Keratinocyte (primary cell): ENCODE data around the gene FRMD4B. TPM values are rescaled to one million over a fixed set of nuclear protein-coding genes. Genes with fewer than 3 reads are reported as not detected.

Source experiments
- DNase-seq: peaks from one replicate; pipeline ENCODE4 v3.0.0-alpha.2; 2011; ENCODE audit warnings: low read depth, missing footprints, low spot score
- FAIRE-seq: peaks from 2 replicates; lab custom pipeline; 2011; peaks lifted over from hg19 to GRCh38; lab: Jason Lieb, UNC
- H2AFZ ChIP-seq: 2 replicates; pipeline ENCODE4 v1.6.0; 2012; ENCODE audit warnings: low read length, control low read depth, inconsistent platforms; ENCODE audit not compliant: control insufficient read depth
- H3K27ac ChIP-seq: 2 replicates; pipeline ENCODE4 v1.5.1; 2011; ENCODE audit warnings: low read length; ENCODE audit not compliant: control insufficient read depth, insufficient read depth
- H3K27me3 ChIP-seq: 3 replicates; pipeline ENCODE4 v1.6.0; 2011; ENCODE audit warnings: low read length; ENCODE audit not compliant: control insufficient read depth, insufficient read depth; ENCODE audit errors: extremely low read depth
- H3K36me3 ChIP-seq, 2 experiments: 2 replicates in 1 of 2; 3 replicates in 1 of 2; pipeline ENCODE4 v1.5.1; 2011; ENCODE audit warnings: low read length in 2 of 2, mild to moderate bottlenecking in 1 of 2; ENCODE audit not compliant: control insufficient read depth in 2 of 2, insufficient read depth in 2 of 2; ENCODE audit errors: extremely low read depth in 1 of 2
- H3K4me1 ChIP-seq: 3 replicates; pipeline ENCODE4 v1.5.1; 2011; ENCODE audit warnings: low read length; ENCODE audit not compliant: control insufficient read depth, insufficient read depth; ENCODE audit errors: extremely low read depth
- H3K4me2 ChIP-seq: 3 replicates; pipeline ENCODE4 v1.6.0; 2011; ENCODE audit warnings: low read depth, low read length; ENCODE audit not compliant: control insufficient read depth, insufficient read depth; ENCODE audit errors: extremely low read depth
- H3K4me3 ChIP-seq, 3 experiments: fragments of 200-600 bp in 1 of 3; sonication (generic) in 1 of 3; 2 replicates in 2 of 3; 3 replicates in 1 of 3; pipeline ENCODE4 v1.5.1; 2011 to 2016; ENCODE audit warnings: low read length in 3 of 3, mild to moderate bottlenecking in 3 of 3, control low read depth in 2 of 3, inconsistent platforms in 1 of 3, low read depth in 1 of 3, mixed read lengths in 1 of 3, mixed run types in 1 of 3, moderate library complexity in 1 of 3; ENCODE audit not compliant: control insufficient read depth in 2 of 3, insufficient read depth in 2 of 3; ENCODE audit errors: extremely low read depth in 1 of 3
- H3K79me2 ChIP-seq: 2 replicates; pipeline ENCODE4 v1.6.0; 2012; ENCODE audit warnings: low read length; ENCODE audit not compliant: control insufficient read depth, insufficient read depth
- H3K9ac ChIP-seq: 3 replicates; pipeline ENCODE4 v1.6.0; 2011; ENCODE audit warnings: low read length; ENCODE audit not compliant: control insufficient read depth, insufficient read depth; ENCODE audit errors: extremely low read depth
- H3K9me1 ChIP-seq: 3 replicates; pipeline ENCODE4 v1.6.0; 2011; ENCODE audit warnings: low read length; ENCODE audit not compliant: control insufficient read depth, insufficient read depth; ENCODE audit errors: extremely low read depth
- H3K9me3 ChIP-seq: 2 replicates; pipeline ENCODE4 v1.5.1; 2012; ENCODE audit warnings: low read depth, low read length; ENCODE audit not compliant: control insufficient read depth
- H4K20me1 ChIP-seq: 3 replicates; pipeline ENCODE4 v1.6.0; 2011; ENCODE audit warnings: low read length; ENCODE audit not compliant: control insufficient read depth, insufficient read depth; ENCODE audit errors: extremely low read depth
- CTCF ChIP-seq, 3 experiments: IDR thresholded peaks in 1 of 3; conservative IDR thresholded peaks in 1 of 3; optimal IDR thresholded peaks in 1 of 3; 2 replicates in 2 of 3; 3 replicates in 1 of 3; pipeline versions ENCODE3 to v1.5.1; 2011; ENCODE audit warnings: low read length in 3 of 3, mild to moderate bottlenecking in 3 of 3, moderate library complexity in 2 of 3, control low read depth in 1 of 3, inconsistent platforms in 1 of 3; ENCODE audit not compliant: insufficient read depth in 2 of 3; ENCODE audit errors: extremely low read depth in 1 of 3
- EZH2 ChIP-seq: IDR thresholded peaks from one replicate; pipeline ENCODE4 v1.6.1; 2012; ENCODE audit warnings: inconsistent platforms, mild to moderate bottlenecking, low read length, moderate library complexity
- dilution Hi-C: fragments of 300-500 bp; cut with MboI; formaldehyde crosslinking; loops from one replicate; pipeline ENCODE4 v1.7.0; 2020; ENCODE audit warnings: low sequenced_read_pairs; ENCODE audit not compliant: extremely low pct_ligation_motif_present
- polyA plus RNA-seq, 5 experiments: library from polyadenylated mRNA; depleted of rRNA in 3 of 5; stranded (reverse) in 3 of 5; stranded (forward) in 1 of 5; unstranded in 1 of 5; fragments of >200 nt; gene quantifications; 1 replicate in 1 of 5; 2 replicates in 3 of 5; 3 replicates in 1 of 5; pipeline versions ENCODE4 v1.2.1 to v1.2.3, GENCODE V29; 2011 to 2012; ENCODE audit warnings: missing spikeins in 2 of 5, low read depth in 1 of 5, low replicate concordance in 1 of 5

The FRMD4B gene
- polyA plus RNA-seq, 1 donor (not counting 4 experiments of a cell fraction or from before 2014, with no cell fraction given): 48.3 TPM

- H3K9ac ChIP-seq: no peak overlapping the region
- dilution Hi-C loops: no loop called here
- FAIRE-seq (no peak), DNase-seq (no peak)
- no peak overlapping the region for H3K27ac ChIP-seq
- no peak overlapping the region for H3K4me2 ChIP-seq
- H3K79me2 ChIP-seq: no peaks in the 10 kb centered on the region
- no peaks in the 10 kb centered on the region for H3K9me3 ChIP-seq
- no peak overlapping the region for H3K4me3 ChIP-seq
- TF ChIP-seq EZH2 (no peak), CTCF (optimal IDR thresholded peaks at IDR 0.05 in 1 of 3, IDR thresholded peaks at IDR 0.05 in 1 of 3, conservative IDR thresholded peaks at IDR 0.05 in 1 of 3; ENCODE audit: extremely low read depth in 1 of 3, insufficient read depth in 2 of 3, low read length in 3 of 3) (no peak)
- no peaks in the 10 kb centered on the region for H3K27me3 ChIP-seq
- no peak overlapping the region for H2AFZ ChIP-seq
- peaks cover 24 to 35% of the 10 kb centered on the region in 2 experiments for H3K36me3 ChIP-seq
- H3K9me1 ChIP-seq: no peaks in the 10 kb centered on the region
- no peaks in the 10 kb centered on the region for H3K4me1 ChIP-seq
- H4K20me1 ChIP-seq: no peaks in the 10 kb centered on the region
Measured at GRCh38 chr3:69189487-69189886, 196.4 kb downstream of the FRMD4B start.

DNA sequence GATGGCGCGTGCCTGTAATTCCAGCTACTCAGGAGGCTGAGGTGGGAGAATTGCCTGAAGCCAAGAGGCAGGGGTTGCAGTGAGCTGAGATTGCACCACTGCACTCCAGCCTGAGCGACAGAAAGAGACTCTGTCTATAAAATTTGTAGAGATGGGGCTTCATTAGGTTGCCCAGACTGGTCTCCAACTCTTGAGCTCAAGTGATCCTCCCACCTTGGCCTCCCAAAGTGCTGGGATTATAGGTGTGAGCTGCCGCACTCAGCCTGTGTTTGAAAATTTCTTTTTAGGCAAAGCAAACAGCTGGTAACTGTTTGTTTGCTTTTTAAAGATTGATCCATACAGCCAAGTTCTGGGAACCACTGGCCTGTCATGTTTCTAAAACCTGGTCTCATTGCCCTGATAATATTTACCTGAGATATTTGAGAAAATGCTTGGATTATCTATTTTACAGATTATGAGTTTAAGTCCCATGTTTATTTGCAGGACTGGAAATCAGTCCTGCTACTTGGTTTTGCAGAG lies 199.3 kb downstream of the FRMD4B start:
- H3K4me2 ChIP-seq: no peak overlapping the region
- H3K79me2 ChIP-seq: no peaks in the 10 kb centered on the region
- no peak for FAIRE-seq
- no peak overlapping the region for H3K9ac ChIP-seq
- H3K27me3 ChIP-seq: no peaks in the 10 kb centered on the region
- no peaks in the 10 kb centered on the region for H4K20me1 ChIP-seq
- no peak overlapping the region for H2AFZ ChIP-seq
- no peaks in the 10 kb centered on the region for H3K9me3 ChIP-seq
- H3K36me3 ChIP-seq: peaks cover 18 to 25% of the 10 kb centered on the region in 2 experiments
- no peak overlapping the region for H3K27ac ChIP-seq
- TF ChIP-seq EZH2 (no peak), CTCF (optimal IDR thresholded peaks at IDR 0.05 in 1 of 3, IDR thresholded peaks at IDR 0.05 in 1 of 3, conservative IDR thresholded peaks at IDR 0.05 in 1 of 3; ENCODE audit: extremely low read depth in 1 of 3, insufficient read depth in 2 of 3, low read length in 3 of 3) (no peak)
- H3K4me1 ChIP-seq: peaks cover 8% of the 10 kb centered on the region
- no peaks in the 10 kb centered on the region for H3K9me1 ChIP-seq
- DNase-seq: no peak
- no peak overlapping the region for H3K4me3 ChIP-seq
- dilution Hi-C loops: no loop called here
